PC-9 (cell line): ENCODE results near the gene FAM3C. TPM values are rescaled to one million over a fixed set of nuclear protein-coding genes. Genes with fewer than 3 reads are reported as not detected.

Experiments
- BruUV-seq: library from RNA; stranded (reverse); fragments of 400-500 nt; replicated peaks from 2 replicates; lab custom pipeline; 2021; lab: Mats Ljungman, UMichigan
- CTCF ChIA-PET: fragments of 300-600 bp; sonication (Branson Sonifier 250); formaldehyde crosslinking; loops from one replicate; lab custom pipeline; 2022; ENCODE audit warnings: antibody characterized with exemption; lab: Charles Lee
- POLR2A ChIA-PET: fragments of 300-600 bp; sonication (Branson Sonifier 250); formaldehyde crosslinking; loops from one replicate; lab custom pipeline; 2022; ENCODE audit warnings: antibody characterized with exemption; ENCODE audit not compliant: unreplicated experiment; lab: Charles Lee
- DNase-seq, 2 experiments: peaks; one replicate each; pipeline versions ENCODE4 v3.0.0 to v3.0.0-alpha.2; 2015 to 2022; ENCODE audit warnings: mixed read lengths in 1 of 2
- H2AFZ ChIP-seq: fragments of 200-600 bp; sonication (generic); 2 replicates; pipeline ENCODE4 v1.8.1; 2017; ENCODE audit warnings: antibody characterized with exemption
- H3F3A ChIP-seq: fragments of 200-600 bp; sonication (generic); 2 replicates; pipeline ENCODE4 v1.8.1; 2017; ENCODE audit warnings: antibody characterized with exemption, mild to moderate bottlenecking, low read depth; ENCODE audit not compliant: insufficient read depth
- H3K27ac ChIP-seq: fragments of 200-600 bp; sonication (generic); 2 replicates; pipeline ENCODE4 v1.6.1; 2016; ENCODE audit warnings: mixed run types
- H3K27me3 ChIP-seq: fragments of 200-600 bp; sonication (generic); 2 replicates; pipeline ENCODE4 v1.6.1; 2016; ENCODE audit warnings: low read depth, mixed run types; ENCODE audit not compliant: insufficient read depth
- H3K36me3 ChIP-seq: fragments of 200-600 bp; sonication (generic); 2 replicates; pipeline ENCODE4 v1.6.1; 2016; ENCODE audit warnings: low read depth, mixed run types
- H3K4me1 ChIP-seq: fragments of 200-600 bp; sonication (generic); replicated peaks from 2 replicates; pipeline ENCODE4 v1.6.1; 2016; ENCODE audit warnings: mixed run types; ENCODE audit not compliant: insufficient read depth
- H3K4me2 ChIP-seq: fragments of 200-600 bp; sonication (generic); 2 replicates; pipeline ENCODE4 v1.6.1; 2017; ENCODE audit warnings: mixed run types
- H3K4me3 ChIP-seq: fragments of 200-600 bp; sonication (generic); 2 replicates; pipeline ENCODE4 v1.6.1; 2016; ENCODE audit warnings: mixed run types
- H3K79me2 ChIP-seq: fragments of 200-600 bp; sonication (generic); 2 replicates; pipeline ENCODE4 v1.6.1; 2017; ENCODE audit warnings: low read depth, mixed run types
- H3K9me2 ChIP-seq: fragments of 200-600 bp; sonication (generic); 2 replicates; pipeline ENCODE4 v1.8.1; 2017; ENCODE audit warnings: mild to moderate bottlenecking; ENCODE audit not compliant: insufficient read depth
- H3K9me3 ChIP-seq: fragments of 200-600 bp; sonication (generic); 2 replicates; pipeline ENCODE4 v1.8.1; 2016; ENCODE audit warnings: low read depth; ENCODE audit not compliant: insufficient read depth
- H4K20me1 ChIP-seq: fragments of 200-600 bp; sonication (generic); 2 replicates; pipeline ENCODE4 v1.8.1; 2017; ENCODE audit not compliant: insufficient read depth
- CTCF ChIP-seq: fragments of 200-600 bp; sonication (generic); conservative IDR thresholded peaks from 2 replicates; pipeline ENCODE4 v1.6.1; 2017; ENCODE audit warnings: mixed run types, antibody characterized with exemption, mild to moderate bottlenecking, moderate library complexity
- EZH2 ChIP-seq: fragments of 200-600 bp; sonication (generic); IDR thresholded peaks from 2 replicates; pipeline ENCODE4 v1.8.0; 2017; ENCODE audit warnings: antibody characterized with exemption, low read depth
- intact Hi-C: fragments of 100-400 bp; cut with micrococcal nuclease; formaldehyde crosslinking; loops from one replicate; pipeline ENCODE4 v1.10.0; 2022; ENCODE audit not compliant: unreplicated experiment
- total RNA-seq: library from RNA; stranded (reverse); gene quantifications from 2 replicates; pipeline ENCODE4 v1.2.3, GENCODE V29; 2021

The FAM3C gene
- total RNA-seq, 1 experiment from 2014 or later, result 134 TPM

- H3K9me2 ChIP-seq, result no peaks in the 10 kb centered on the region
- H3K4me3 ChIP-seq, result peak overlapping the region; percentile 25; the same call in 1 of the 2 replicates
- intact Hi-C loops, result loop anchor here (1.0 kb wide), 3 partner anchors 21 to 123 kb away; partner anchors contain the start of gene FAM3C
- TF ChIP-seq EZH2, result no peak
- no peak for TF ChIP-seq CTCF
- H3K27me3 ChIP-seq, result no peaks in the 10 kb centered on the region
- POLR2A ChIA-PET, result interaction anchor here (0.6 kb wide), 1 partner anchor 24 kb away, joined by 3 read pairs; no protein-coding TSS in a partner anchor
- H4K20me1 ChIP-seq, result no peaks in the 10 kb centered on the region
- peak overlapping the region; percentile 67 for H3K27ac ChIP-seq
- peak; percentile 46 to 94 for DNase-seq
- H2AFZ ChIP-seq, result no peak overlapping the region
- peaks cover 11% of the 10 kb centered on the region for H3F3A ChIP-seq
- no TSS peak for BruUV-seq
- H3K4me2 ChIP-seq, result peak overlapping the region; percentile 54
- no peaks in the 10 kb centered on the region for H3K36me3 ChIP-seq
- H3K9me3 ChIP-seq, result no peaks in the 10 kb centered on the region
- no peaks in the 10 kb centered on the region for H3K79me2 ChIP-seq
- H3K4me1 ChIP-seq, result peaks cover 25% of the 10 kb centered on the region
- CTCF ChIA-PET, result interaction anchor here (0.6 kb wide), 1 partner anchor 17 kb away, joined by 3 read pairs; no protein-coding TSS in a partner anchor
Observed at GRCh38 chr7:121420976-121421375, 24.9 kb upstream of the FAM3C start.

GRCh38 chr7:121419201-121420148 is 23.4 kb upstream of the FAM3C start:
- no peak overlapping the region for H3K4me2 ChIP-seq
- no peak for DNase-seq
- no peak overlapping the region for H3K4me3 ChIP-seq
- H4K20me1 ChIP-seq, result no peaks in the 10 kb centered on the region
- ChIA-PET CTCF (interaction anchor here (0.6 kb wide), 1 partner anchor 50 kb away, joined by 3 read pairs; no protein-coding TSS in a partner anchor), POLR2A (no interaction called here)
- H3K27ac ChIP-seq, result no peak overlapping the region
- H3K79me2 ChIP-seq, result no peaks in the 10 kb centered on the region
- no peaks in the 10 kb centered on the region for H3K9me2 ChIP-seq
- H3K36me3 ChIP-seq, result no peaks in the 10 kb centered on the region
- H3K27me3 ChIP-seq, result no peaks in the 10 kb centered on the region
- peaks cover 11% of the 10 kb centered on the region for H3F3A ChIP-seq
- H3K9me3 ChIP-seq, result no peaks in the 10 kb centered on the region
- intact Hi-C loops, result no loop called here
- TF ChIP-seq CTCF, result no peak
- no peak for TF ChIP-seq EZH2
- peaks cover 25% of the 10 kb centered on the region for H3K4me1 ChIP-seq
- no TSS peak for BruUV-seq
- H2AFZ ChIP-seq, result peak overlapping the region; percentile 40

GRCh38 chr7:121416533-121416932 is 20.4 kb upstream of the FAM3C start:
- DNase-seq, result no peak
- ChIA-PET CTCF (no interaction called here), POLR2A (interaction anchor here (0.6 kb wide), 1 partner anchor 357 kb away, joined by 8 read pairs; no protein-coding TSS in a partner anchor)
- Histone ChIP-seq H3F3A (peaks cover 11% of the 10 kb centered on the region), H4K20me1 (no peaks in the 10 kb centered on the region), H3K27me3 (no peaks in the 10 kb centered on the region), H3K27ac (no peak overlapping the region), H3K4me2 (no peak overlapping the region), H3K9me2 (no peaks in the 10 kb centered on the region), H3K9me3 (no peaks in the 10 kb centered on the region), H2AFZ (no peak overlapping the region), H3K36me3 (no peaks in the 10 kb centered on the region), H3K4me3 (no peak overlapping the region), H3K4me1 (peaks cover 20% of the 10 kb centered on the region), H3K79me2 (no peaks in the 10 kb centered on the region)
- intact Hi-C loops, result no loop called here
- TF ChIP-seq CTCF, result no peak
- TF ChIP-seq EZH2, result no peak
- no TSS peak for BruUV-seq
